ENCODE measurements around the gene ZNF367.

- TF ChIP-seq CTCF (IDR thresholded peaks at IDR 0.05; ENCODE audit: poor library complexity, severe bottlenecking), result no peak
- no peak for TF ChIP-seq POLR2AphosphoS5 (IDR thresholded peaks at IDR 0.05)
These were observed 30.0 kb downstream of the ZNF367 start for GRCh38 chr9:96388144-96388543.
